A549 treated with AZD2906 at 1 μM for 4 hours (cell line): Measurements from ENCODE around the gene B4GAT1. TPM values are rescaled to one million over a fixed set of nuclear protein-coding genes. Genes with fewer than 3 reads are reported as not detected.

Experiments
- total RNA-seq: library from RNA; stranded (reverse); fragments of 200-300 nt; extraction: Qiagen RNA extraction; gene quantifications from 5 replicates; pipeline ENCODE4 v1.2.3, GENCODE V29; 2022

Gene B4GAT1
- 13.5 to 17.7 TPM (median 17.4 TPM) in 5 replicates for total RNA-seq

GRCh38 chr11:66347425-66348276 is at the start of gene B4GAT1:
Gene B4GAT1, minus strand, starts transcription at chr11:66347629. Its CDS starts 84 bp downstream, at chr11:66347545.

GRCh38 chr11:66371627-66372415 is 24.4 kb upstream of the B4GAT1 start, which contains the start of gene SLC29A2:
Gene SLC29A2, minus strand, starts transcription at chr11:66371760. Its CDS starts 169 bp downstream, at chr11:66371591.

GRCh38 chr11:66344550-66345315 is 2.7 kb downstream of the B4GAT1 start, which contains the start of gene BRMS1:
Gene BRMS1, minus strand, starts transcription at chr11:66345104. Its CDS starts 2,870 bp downstream, at chr11:66342234.

GRCh38 chr11:66336234-66337102 is 11.0 kb downstream of the B4GAT1 start, which contains the start of gene RIN1:
Gene RIN1, minus strand, starts transcription at chr11:66336434. Its CDS starts 32 bp downstream, at chr11:66336402.

GRCh38 chr11:66316849-66317251 is 30.6 kb downstream of the B4GAT1 start, which contains the start of gene CD248:
Gene CD248, minus strand, starts transcription at chr11:66317044. Its CDS starts 17 bp downstream, at chr11:66317027.

Other genes with a start within 250 kb of the B4GAT1 start
- gene KLC2, start 89.9 kb downstream of the B4GAT1 start, total RNA-seq, result 39.3 to 47.0 TPM (median 43.1 TPM) in 5 replicates
- 131 to 153 TPM (median 147 TPM) in 5 replicates for gene RAB1B, start 79.0 kb downstream of the B4GAT1 start, total RNA-seq
- 2.1 to 3.0 TPM (median 2.3 TPM) in 5 replicates for gene CNIH2, start 69.5 kb downstream of the B4GAT1 start, total RNA-seq
- 93.6 to 127 TPM (median 118 TPM) in 5 replicates for gene YIF1A, start 58.5 kb downstream of the B4GAT1 start, total RNA-seq
- 2.0 to 4.1 TPM (median 3.7 TPM) in 5 replicates for gene TMEM151A, start 55.7 kb downstream of the B4GAT1 start, total RNA-seq
- gene CD248, start 30.6 kb downstream of the B4GAT1 start, total RNA-seq, result 0.02 to 0.03 TPM in 2 of 5 replicates, not detected in the others
- gene RIN1, start 11.2 kb downstream of the B4GAT1 start, total RNA-seq, result 22.0 to 34.3 TPM (median 31.6 TPM) in 5 replicates
- 74.1 to 97.5 TPM (median 86.7 TPM) in 5 replicates for gene BRMS1, start 2.5 kb downstream of the B4GAT1 start, total RNA-seq
- gene SLC29A2, start 24.1 kb upstream of the B4GAT1 start, total RNA-seq, result 6.0 to 10.5 TPM (median 9.3 TPM) in 5 replicates
- not detected in 5 replicates for gene NPAS4, start 73.4 kb upstream of the B4GAT1 start, total RNA-seq
- gene MRPL11, start 91.2 kb upstream of the B4GAT1 start, total RNA-seq, result 92.8 to 117 TPM (median 112 TPM) in 5 replicates
- 3.4 to 5.2 TPM (median 4.6 TPM) in 5 replicates for gene PELI3, start 119.3 kb upstream of the B4GAT1 start, total RNA-seq
- gene DPP3, start 132.8 kb upstream of the B4GAT1 start, total RNA-seq, result 51.8 to 63.1 TPM (median 54.0 TPM) in 5 replicates
- gene BBS1, start 163.0 kb upstream of the B4GAT1 start, total RNA-seq, result 8.9 to 10.5 TPM (median 9.4 TPM) in 5 replicates
- gene ZDHHC24, start 198.4 kb upstream of the B4GAT1 start, total RNA-seq, result 7.0 to 14.5 TPM (median 13.6 TPM) in 5 replicates
- gene ACTN3, start 199.3 kb upstream of the B4GAT1 start, total RNA-seq, result 0.02 to 0.10 TPM (median 0.09 TPM) in 4 of 5 replicates, not detected in the other
- gene CTSF, start 221.0 kb upstream of the B4GAT1 start, total RNA-seq, result 31.7 to 39.8 TPM (median 33.7 TPM) in 5 replicates
- gene CCDC87, start 245.4 kb upstream of the B4GAT1 start, total RNA-seq, result 0.34 to 0.58 TPM (median 0.49 TPM) in 5 replicates
- 23.6 to 30.6 TPM (median 27.5 TPM) in 5 replicates for gene CCS, start 245.6 kb upstream of the B4GAT1 start, total RNA-seq